Adrenal gland (tissue), 5 donors: ENCODE measurements around the gene TNP1.

ENCODE experiments used
- POLR2A ChIP-seq, 2 donors: fragments of 450-650 bp; IDR thresholded peaks; one replicate each; pipeline ENCODE4 v1.6.1; 2017; ENCODE audit warnings: antibody characterized with exemption in 2 of 2, mild to moderate bottlenecking in 2 of 2, moderate library complexity in 1 of 2
- TF ChIP-seq, protein P1 (sequence below), 6 experiments: fragments of 450-650 bp in 4 of 6; fragments of 200-600 bp in 2 of 6; sonication (generic) in 1 of 6; IDR thresholded peaks; 1 replicate in 5 of 6; 2 replicates in 1 of 6; pipeline versions ENCODE4 v1.5.1 to v1.8.0; 2016 to 2021; ENCODE audit warnings: antibody characterized with exemption in 6 of 6, mild to moderate bottlenecking in 2 of 6, moderate library complexity in 1 of 6
- donor health status: DM: no; HTN: no; CAD: no.

GRCh38 chr2:216884347-216884746 is 24.5 kb upstream of the TNP1 start:
- no peak for TF ChIP-seq POLR2A (IDR thresholded peaks at IDR 0.05)
- TF ChIP-seq, protein P1, sequence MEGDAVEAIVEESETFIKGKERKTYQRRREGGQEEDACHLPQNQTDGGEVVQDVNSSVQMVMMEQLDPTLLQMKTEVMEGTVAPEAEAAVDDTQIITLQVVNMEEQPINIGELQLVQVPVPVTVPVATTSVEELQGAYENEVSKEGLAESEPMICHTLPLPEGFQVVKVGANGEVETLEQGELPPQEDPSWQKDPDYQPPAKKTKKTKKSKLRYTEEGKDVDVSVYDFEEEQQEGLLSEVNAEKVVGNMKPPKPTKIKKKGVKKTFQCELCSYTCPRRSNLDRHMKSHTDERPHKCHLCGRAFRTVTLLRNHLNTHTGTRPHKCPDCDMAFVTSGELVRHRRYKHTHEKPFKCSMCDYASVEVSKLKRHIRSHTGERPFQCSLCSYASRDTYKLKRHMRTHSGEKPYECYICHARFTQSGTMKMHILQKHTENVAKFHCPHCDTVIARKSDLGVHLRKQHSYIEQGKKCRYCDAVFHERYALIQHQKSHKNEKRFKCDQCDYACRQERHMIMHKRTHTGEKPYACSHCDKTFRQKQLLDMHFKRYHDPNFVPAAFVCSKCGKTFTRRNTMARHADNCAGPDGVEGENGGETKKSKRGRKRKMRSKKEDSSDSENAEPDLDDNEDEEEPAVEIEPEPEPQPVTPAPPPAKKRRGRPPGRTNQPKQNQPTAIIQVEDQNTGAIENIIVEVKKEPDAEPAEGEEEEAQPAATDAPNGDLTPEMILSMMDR (IDR thresholded peaks at IDR 0.05) = no peak
